Measurements from ENCODE around the gene PCDHB4. TPM values are rescaled to one million over a fixed set of nuclear protein-coding genes. Genes with fewer than 3 reads are reported as not detected.
"Not testable (repeated sequence)": the region's sequence is repeated elsewhere in the genome, so short reads cannot be mapped to it uniquely, and the experiment has no call there.

PCDHB4 gene
- total RNA-seq, 1 donor from 2014 or later, result 2.9 TPM

DNA sequence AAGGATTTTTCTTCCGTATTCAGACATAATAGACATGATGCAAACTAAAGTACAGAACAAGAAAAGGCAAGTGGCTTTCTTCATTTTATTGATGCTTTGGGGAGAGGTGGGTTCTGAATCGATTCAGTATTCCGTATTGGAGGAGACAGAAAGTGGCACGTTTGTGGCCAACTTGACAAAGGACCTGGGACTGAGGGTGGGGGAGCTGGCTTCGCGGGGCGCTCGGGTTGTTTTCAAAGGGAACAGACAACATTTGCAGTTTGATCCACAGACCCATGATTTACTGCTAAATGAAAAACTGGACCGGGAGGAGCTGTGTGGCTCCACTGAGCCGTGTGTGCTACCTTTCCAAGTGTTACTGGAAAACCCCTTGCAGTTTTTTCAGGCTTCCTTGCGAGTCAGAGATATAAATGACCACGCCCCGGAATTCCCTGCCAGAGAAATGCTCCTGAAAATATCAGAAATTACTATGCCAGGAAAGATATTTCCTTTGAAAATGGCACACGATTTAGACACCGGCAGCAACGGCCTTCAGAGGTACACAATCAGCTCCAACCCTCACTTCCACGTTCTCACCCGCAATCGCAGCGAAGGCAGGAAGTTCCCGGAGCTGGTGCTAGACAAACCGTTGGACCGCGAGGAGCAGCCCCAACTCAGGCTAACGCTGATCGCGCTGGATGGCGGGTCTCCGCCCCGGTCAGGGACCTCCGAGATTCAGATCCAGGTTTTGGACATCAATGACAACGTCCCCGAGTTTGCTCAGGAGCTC, 28.8 kb downstream of the PCDHB4 start:
- DNase-seq (ENCODE audit: low spot score), result no peak

DNA sequence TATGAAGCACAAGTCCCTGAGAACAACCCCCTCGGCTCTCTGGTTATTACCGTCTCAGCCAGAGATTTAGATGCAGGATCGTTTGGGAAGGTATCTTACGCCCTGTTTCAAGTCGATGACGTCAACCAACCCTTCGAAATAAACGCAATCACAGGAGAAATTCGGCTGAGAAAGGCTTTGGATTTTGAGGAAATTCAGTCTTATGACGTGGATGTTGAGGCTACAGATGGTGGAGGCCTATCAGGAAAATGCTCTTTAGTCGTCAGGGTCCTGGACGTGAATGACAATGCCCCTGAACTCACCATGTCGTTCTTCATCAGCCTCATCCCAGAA, 29.3 kb downstream of the PCDHB4 start:
- no peak for DNase-seq (ENCODE audit: low spot score)

DNA sequence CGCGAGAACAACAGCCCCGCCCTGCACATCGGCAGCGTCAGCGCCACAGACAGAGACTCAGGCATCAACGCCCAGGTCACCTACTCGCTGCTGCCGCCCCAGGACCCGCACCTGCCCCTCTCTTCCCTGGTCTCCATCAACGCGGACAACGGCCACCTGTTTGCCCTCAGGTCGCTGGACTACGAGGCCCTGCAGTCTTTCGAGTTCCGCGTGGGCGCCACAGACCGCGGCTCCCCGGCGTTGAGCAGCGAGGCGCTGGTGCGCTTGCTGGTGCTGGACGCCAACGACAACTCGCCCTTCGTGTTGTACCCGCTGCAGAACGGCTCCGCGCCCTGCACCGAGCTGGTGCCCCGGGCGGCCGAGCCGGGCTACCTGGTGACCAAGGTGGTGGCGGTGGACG, 30.0 kb downstream of the PCDHB4 start:
- not testable (repeated sequence) for DNase-seq (ENCODE audit: low spot score)

DNA sequence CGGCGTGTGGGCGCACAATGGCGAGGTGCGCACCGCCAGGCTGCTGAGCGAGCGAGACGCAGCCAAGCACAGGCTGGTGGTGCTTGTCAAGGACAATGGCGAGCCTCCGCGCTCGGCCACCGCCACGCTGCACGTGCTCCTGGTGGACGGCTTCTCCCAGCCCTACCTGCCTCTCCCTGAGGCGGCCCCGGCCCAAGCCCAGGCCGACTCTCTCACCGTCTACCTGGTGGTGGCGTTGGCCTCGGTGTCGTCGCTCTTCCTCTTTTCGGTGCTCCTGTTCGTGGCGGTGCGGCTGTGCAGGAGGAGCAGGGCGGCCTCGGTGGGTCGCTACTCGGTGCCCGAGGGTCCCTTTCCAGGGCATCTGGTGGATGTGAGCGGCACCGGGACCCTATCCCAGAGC, 30.5 kb downstream of the PCDHB4 start:
- not testable (repeated sequence) for DNase-seq (ENCODE audit: low spot score)

DNA sequence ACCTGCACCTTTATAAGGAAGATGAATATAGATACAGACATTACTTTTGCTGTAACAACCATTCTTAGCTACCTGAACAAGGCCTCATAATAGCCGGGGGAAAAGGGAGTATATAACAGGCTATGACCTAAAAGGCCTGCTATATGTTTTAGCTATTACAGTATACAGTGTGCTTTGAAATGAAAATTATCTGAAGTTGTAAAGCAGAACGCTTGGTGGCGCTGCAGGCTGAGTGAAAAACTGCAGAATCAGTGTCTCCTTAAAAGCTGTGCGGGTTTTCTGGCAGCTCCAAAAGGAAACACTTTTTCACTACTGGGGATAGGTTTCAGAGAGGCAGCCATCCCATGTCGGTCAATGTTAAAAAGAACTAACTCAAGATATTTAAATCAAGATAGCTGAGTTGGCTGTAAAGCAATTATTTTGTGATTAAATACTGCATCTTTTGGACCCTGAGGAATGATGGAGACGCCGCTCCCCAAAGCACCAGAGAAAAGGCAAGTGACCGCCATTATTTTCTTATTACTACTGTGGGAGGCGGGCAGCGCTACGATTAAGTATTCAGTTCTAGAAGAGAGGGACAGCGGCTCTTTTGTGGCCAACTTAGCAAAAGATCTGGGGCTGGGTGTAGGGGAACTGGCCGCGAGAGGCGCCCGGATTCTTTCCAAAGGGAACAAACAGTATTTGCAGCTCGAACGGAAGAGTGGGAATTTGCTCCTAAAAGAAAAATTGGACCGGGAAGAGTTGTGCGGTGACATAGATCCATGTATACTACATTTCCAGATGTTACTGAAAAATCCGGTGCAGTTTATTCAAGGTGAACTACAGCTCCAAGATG, 34.1 kb downstream of the PCDHB4 start:
- DNase-seq (ENCODE audit: low spot score), result no peak

DNA sequence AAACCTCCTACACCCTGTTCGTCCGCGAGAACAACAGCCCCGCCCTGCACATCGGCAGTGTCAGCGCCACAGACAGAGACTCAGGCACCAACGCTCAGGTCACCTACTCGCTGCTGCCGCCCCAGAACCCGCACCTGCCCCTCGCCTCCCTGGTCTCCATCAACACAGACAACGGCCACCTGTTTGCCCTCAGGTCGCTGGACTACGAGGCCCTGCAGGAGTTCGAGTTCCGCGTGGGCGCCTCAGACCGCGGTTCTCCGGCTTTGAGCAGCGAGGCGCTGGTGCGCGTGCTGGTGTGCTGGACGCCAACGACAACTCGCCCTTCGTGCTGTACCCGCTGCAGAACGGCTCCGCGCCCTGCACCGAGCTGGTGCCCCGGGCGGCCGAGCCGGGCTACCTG, 35.7 kb downstream of the PCDHB4 start:
- not testable (repeated sequence) for DNase-seq (ENCODE audit: low spot score)

DNA sequence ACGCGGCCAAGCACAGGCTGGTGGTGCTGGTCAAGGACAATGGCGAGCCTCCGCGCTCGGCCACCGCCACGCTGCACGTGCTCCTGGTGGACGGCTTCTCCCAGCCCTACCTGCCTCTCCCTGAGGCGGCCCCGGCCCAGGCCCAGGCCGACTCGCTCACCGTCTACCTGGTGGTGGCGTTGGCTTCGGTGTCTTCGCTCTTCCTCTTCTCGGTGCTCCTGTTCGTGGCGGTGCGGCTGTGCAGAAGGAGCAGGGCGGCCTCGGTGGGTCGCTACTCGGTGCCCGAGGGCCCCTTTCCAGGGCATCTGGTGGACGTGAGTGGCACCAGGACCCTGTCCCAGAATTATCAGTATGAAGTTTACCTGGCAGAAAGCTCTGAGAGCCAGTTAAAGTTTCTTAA, 36.3 kb downstream of the PCDHB4 start:
- not testable (repeated sequence) for DNase-seq (ENCODE audit: low spot score)

DNA sequence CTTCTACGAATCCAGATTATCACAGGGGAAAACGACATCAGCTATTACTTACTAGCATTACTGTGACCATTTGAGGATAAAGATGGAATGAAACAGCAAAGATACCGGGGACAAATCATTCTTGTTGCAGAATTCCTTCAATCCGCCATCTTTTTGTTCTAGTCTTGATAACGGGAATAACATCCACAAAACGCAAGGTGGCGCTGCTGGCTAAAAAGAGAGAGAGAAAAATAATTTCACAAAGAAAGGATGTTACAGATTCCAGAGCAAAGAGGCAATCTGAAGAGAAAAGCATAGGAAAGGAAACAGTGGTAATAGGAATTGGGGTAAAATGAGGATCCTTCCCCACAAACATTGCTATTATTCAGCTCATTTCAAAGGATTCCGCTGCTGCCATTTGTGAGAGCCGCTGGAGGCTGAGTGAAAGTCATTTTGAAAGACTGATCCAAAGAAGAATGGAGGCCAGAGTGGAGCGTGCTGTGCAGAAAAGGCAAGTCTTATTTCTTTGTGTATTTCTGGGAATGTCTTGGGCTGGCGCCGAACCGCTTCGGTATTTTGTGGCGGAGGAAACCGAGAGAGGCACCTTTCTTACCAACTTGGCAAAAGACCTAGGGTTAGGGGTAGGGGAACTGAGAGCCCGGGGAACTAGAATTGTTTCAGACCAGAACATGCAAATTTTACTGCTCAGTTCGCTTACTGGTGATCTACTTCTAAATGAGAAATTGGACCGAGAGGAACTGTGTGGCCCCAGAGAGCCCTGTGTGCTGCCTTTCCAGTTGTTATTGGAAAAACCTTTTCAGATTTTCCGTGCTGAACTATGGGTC, 51.0 kb downstream of the PCDHB4 start, which contains the start of gene PCDHB7:
Gene PCDHB7, plus strand, starts transcription at position 264 of the 824 bp plus-strand sequence. Its CDS starts 192 bp downstream, at position 456.
- DNase-seq (ENCODE audit: low spot score), result no peak

DNA sequence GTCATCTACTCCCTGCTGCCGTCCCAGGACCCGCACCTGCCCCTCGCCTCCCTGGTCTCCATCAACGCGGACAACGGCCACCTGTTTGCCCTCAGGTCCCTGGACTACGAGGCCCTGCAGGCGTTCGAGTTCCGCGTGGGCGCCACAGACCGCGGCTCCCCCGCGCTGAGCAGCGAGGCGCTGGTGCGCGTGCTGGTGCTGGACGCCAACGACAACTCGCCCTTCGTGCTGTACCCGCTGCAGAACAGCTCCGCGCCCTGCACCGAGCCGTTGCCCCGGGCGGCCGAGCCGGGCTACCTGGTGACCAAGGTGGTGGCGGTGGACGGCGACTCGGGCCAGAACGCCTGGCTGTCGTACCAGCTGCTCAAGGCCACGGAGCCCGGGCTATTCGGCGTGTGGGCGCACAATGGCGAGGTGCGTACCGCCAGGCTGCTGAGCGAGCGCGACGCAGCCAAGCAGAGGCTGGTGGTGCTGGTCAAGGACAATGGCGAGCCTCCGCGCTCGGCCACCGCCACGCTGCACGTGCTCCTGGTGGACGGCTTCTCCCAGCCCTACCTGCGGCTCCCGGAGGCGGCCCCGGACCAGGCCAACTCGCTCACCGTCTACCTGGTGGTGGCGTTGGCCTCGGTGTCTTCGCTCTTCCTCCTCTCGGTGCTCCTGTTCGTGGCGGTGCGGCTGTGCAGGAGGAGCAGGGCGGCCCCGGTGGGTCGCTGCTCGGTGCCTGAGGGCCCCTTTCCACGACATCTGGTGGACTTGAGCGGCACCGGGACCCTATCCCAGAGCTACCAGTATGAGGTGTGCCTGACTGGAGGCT, 52.9 kb downstream of the PCDHB4 start:
- not testable (repeated sequence) for DNase-seq (ENCODE audit: low spot score)

Other genes with a start within 250 kb of the PCDHB4 start
- 2.9 TPM for gene PCDHA12, start 246.5 kb upstream of the PCDHB4 start, total RNA-seq (ENCODE audit: insufficient read depth, low replicate concordance)
- 2.6 TPM for gene PCDHA13, start 239.7 kb upstream of the PCDHB4 start, total RNA-seq (ENCODE audit: insufficient read depth, low replicate concordance)
- gene PCDHAC1, start 195.5 kb upstream of the PCDHB4 start, total RNA-seq (ENCODE audit: insufficient read depth, low replicate concordance), result 2.9 TPM
- 3.4 TPM for gene PCDHAC2, start 155.3 kb upstream of the PCDHB4 start, total RNA-seq (ENCODE audit: insufficient read depth, low replicate concordance)
- gene PCDHB1, start 70.4 kb upstream of the PCDHB4 start, total RNA-seq (ENCODE audit: insufficient read depth, low replicate concordance), result 0.24 TPM
- gene PCDHB2, start 27.2 kb upstream of the PCDHB4 start, total RNA-seq (ENCODE audit: insufficient read depth, low replicate concordance), result 6.5 TPM
- gene PCDHB3, start 21.3 kb upstream of the PCDHB4 start, total RNA-seq (ENCODE audit: insufficient read depth, low replicate concordance), result 0.72 TPM
- gene PCDHB5, start 13.4 kb downstream of the PCDHB4 start, total RNA-seq (ENCODE audit: insufficient read depth, low replicate concordance), result 11.6 TPM
- 1.9 TPM for gene PCDHB6, start 28.2 kb downstream of the PCDHB4 start, total RNA-seq (ENCODE audit: insufficient read depth, low replicate concordance)
- 3.6 TPM for gene PCDHB7, start 50.8 kb downstream of the PCDHB4 start, total RNA-seq (ENCODE audit: insufficient read depth, low replicate concordance)
- gene PCDHB8, start 56.0 kb downstream of the PCDHB4 start, total RNA-seq (ENCODE audit: insufficient read depth, low replicate concordance), result 0.72 TPM
- 4.1 TPM for gene PCDHB16, start 60.6 kb downstream of the PCDHB4 start, total RNA-seq (ENCODE audit: insufficient read depth, low replicate concordance)
- gene PCDHB9, start 65.3 kb downstream of the PCDHB4 start, total RNA-seq (ENCODE audit: insufficient read depth, low replicate concordance), result 1.9 TPM
- gene PCDHB10, start 70.5 kb downstream of the PCDHB4 start, total RNA-seq (ENCODE audit: insufficient read depth, low replicate concordance), result 5.5 TPM
- gene PCDHB11, start 77.8 kb downstream of the PCDHB4 start, total RNA-seq (ENCODE audit: insufficient read depth, low replicate concordance), result 5.1 TPM
- gene PCDHB12, start 86.9 kb downstream of the PCDHB4 start, total RNA-seq (ENCODE audit: insufficient read depth, low replicate concordance), result 2.9 TPM
- gene PCDHB13, start 92.1 kb downstream of the PCDHB4 start, total RNA-seq (ENCODE audit: insufficient read depth, low replicate concordance), result 1.7 TPM
- 12.3 TPM for gene PCDHB14, start 101.5 kb downstream of the PCDHB4 start, total RNA-seq (ENCODE audit: insufficient read depth, low replicate concordance)
- gene PCDHB15, start 123.6 kb downstream of the PCDHB4 start, total RNA-seq (ENCODE audit: insufficient read depth, low replicate concordance), result 3.4 TPM
- 1.9 TPM for gene SLC25A2, start 182.2 kb downstream of the PCDHB4 start, total RNA-seq (ENCODE audit: insufficient read depth, low replicate concordance)
- gene TAF7, start 199.0 kb downstream of the PCDHB4 start, total RNA-seq (ENCODE audit: insufficient read depth, low replicate concordance), result 58.7 TPM
- gene PCDHGA1, start 208.7 kb downstream of the PCDHB4 start, total RNA-seq (ENCODE audit: insufficient read depth, low replicate concordance), result 0.96 TPM
- gene PCDHGA2, start 216.9 kb downstream of the PCDHB4 start, total RNA-seq (ENCODE audit: insufficient read depth, low replicate concordance), result 4.6 TPM
- 2.2 TPM for gene PCDHGA3, start 222.0 kb downstream of the PCDHB4 start, total RNA-seq (ENCODE audit: insufficient read depth, low replicate concordance)
- 1.7 TPM for gene PCDHGB1, start 228.3 kb downstream of the PCDHB4 start, total RNA-seq (ENCODE audit: insufficient read depth, low replicate concordance)
- gene PCDHGA4, start 233.2 kb downstream of the PCDHB4 start, total RNA-seq (ENCODE audit: insufficient read depth, low replicate concordance), result 6.0 TPM
- 4.6 TPM for gene PCDHGB2, start 238.2 kb downstream of the PCDHB4 start, total RNA-seq (ENCODE audit: insufficient read depth, low replicate concordance)
- 1.9 TPM for gene PCDHGA5, start 242.3 kb downstream of the PCDHB4 start, total RNA-seq (ENCODE audit: insufficient read depth, low replicate concordance)
- 11.8 TPM for gene PCDHGB3, start 248.4 kb downstream of the PCDHB4 start, total RNA-seq (ENCODE audit: insufficient read depth, low replicate concordance)

Measured in umbilical cord (tissue), 2 donors.